B cell (primary cell): Measurements from ENCODE around the gene MYO10. TPM values are rescaled to one million over a fixed set of nuclear protein-coding genes. Genes with fewer than 3 reads are reported as not detected.

Source experiments
- ATAC-seq: fragments of 200-7000 bp; cut with Tn5 transposase; one replicate; pipeline ENCODE4 v1.10.0; 2021; ENCODE audit warnings: low read depth, mild to moderate bottlenecking, moderate number of reproducible peaks, moderate library complexity
- CTCF ChIA-PET: fragments of 350-600 bp; sonication (Branson Sonifier 250); formaldehyde crosslinking; loops from one replicate; lab custom pipeline; 2021; ENCODE audit warnings: antibody characterized with exemption, inconsistent platforms; lab: Charles Lee
- POLR2A ChIA-PET: fragments of 350-600 bp; sonication (Branson Sonifier 250); formaldehyde crosslinking; loops from one replicate; lab custom pipeline; 2021; ENCODE audit warnings: antibody characterized with exemption; lab: Charles Lee
- DNase-seq: peaks from one replicate; pipeline ENCODE4 v3.0.0; 2013
- H2AFZ ChIP-seq: 2 replicates; pipeline ENCODE4 v1.6.1; 2012; ENCODE audit warnings: mild to moderate bottlenecking, low read depth, low read length; ENCODE audit not compliant: insufficient read depth, poor library complexity, severe bottlenecking
- H3K27ac ChIP-seq, 2 donors: 1 replicate in 1 of 2; 2 replicates in 1 of 2; pipeline ENCODE4 v1.5.1; 2012 to 2013; ENCODE audit warnings: low read length in 2 of 2, mild to moderate bottlenecking in 2 of 2, moderate library complexity in 1 of 2
- H3K27me3 ChIP-seq, 4 experiments: fragments of 200-600 bp in 1 of 4; sonication (generic) in 1 of 4; replicated peaks in 1 of 4; 1 replicate in 2 of 4; 2 replicates in 2 of 4; pipeline versions ENCODE4 v1.6.1 to v1.7.0; 2013 to 2016; ENCODE audit warnings: low read length in 3 of 4, mild to moderate bottlenecking in 2 of 4, mixed read lengths in 1 of 4, moderate library complexity in 1 of 4; ENCODE audit not compliant: insufficient read depth in 4 of 4, control insufficient read depth in 3 of 4; ENCODE audit errors: control extremely low read depth in 1 of 4
- H3K36me3 ChIP-seq, 2 experiments: replicated peaks in 1 of 2; 1 replicate in 1 of 2; 2 replicates in 1 of 2; pipeline versions ENCODE4 v1.6.1 to v1.7.1; 2013; ENCODE audit warnings: low read length in 1 of 2; ENCODE audit not compliant: insufficient read depth in 2 of 2, control insufficient read depth in 1 of 2; ENCODE audit errors: control extremely low read depth in 1 of 2, extremely low read depth in 1 of 2
- H3K4me1 ChIP-seq, 2 donors: fragments of 200-600 bp in 1 of 2; sonication (generic) in 1 of 2; 1 replicate in 1 of 2; 2 replicates in 1 of 2; pipeline versions ENCODE4 v1.5.1 to v1.6.1; 2013 to 2017; ENCODE audit warnings: low read length in 2 of 2; ENCODE audit not compliant: control insufficient read depth in 2 of 2, insufficient read depth in 2 of 2
- H3K4me2 ChIP-seq: replicated peaks from 2 replicates; pipeline ENCODE3; 2012; ENCODE audit warnings: mild to moderate bottlenecking, low read depth, low read length; ENCODE audit not compliant: poor library complexity, severe bottlenecking
- H3K4me3 ChIP-seq, 5 experiments: fragments of 200-600 bp in 1 of 5; sonication (generic) in 1 of 5; 1 replicate in 3 of 5; 2 replicates in 2 of 5; pipeline versions ENCODE4 v1.5.1 to v1.7.0; 2011 to 2016; ENCODE audit warnings: low read length in 4 of 5, mild to moderate bottlenecking in 4 of 5, low read depth in 2 of 5, control low read depth in 1 of 5, moderate library complexity in 1 of 5; ENCODE audit not compliant: insufficient read depth in 1 of 5; ENCODE audit errors: control extremely low read depth in 1 of 5, extremely low read depth in 1 of 5
- H3K79me2 ChIP-seq: fragments of 200-600 bp; sonication (generic); one replicate; pipeline ENCODE4 v1.6.0; 2016; ENCODE audit warnings: low read length; ENCODE audit not compliant: control insufficient read depth, insufficient read depth
- H3K9ac ChIP-seq: fragments of 200-600 bp; sonication (generic); 2 replicates; pipeline ENCODE4 v1.6.1; 2017; ENCODE audit warnings: mild to moderate bottlenecking, low read length, moderate library complexity
- H3K9me3 ChIP-seq, 3 donors: one replicate each; pipeline versions ENCODE4 v1.6.1 to v1.7.1; 2013; ENCODE audit warnings: low read length in 2 of 3; ENCODE audit not compliant: control insufficient read depth in 2 of 3, insufficient read depth in 1 of 3; ENCODE audit errors: control extremely low read depth in 1 of 3
- H4K20me1 ChIP-seq: 2 replicates; pipeline ENCODE4 v1.6.0; 2012; ENCODE audit warnings: mild to moderate bottlenecking, low read length; ENCODE audit not compliant: insufficient read depth, control insufficient read depth, poor library complexity, severe bottlenecking
- H3K27ac Mint-ChIP-seq: one replicate; pipeline ENCODE4 v1.8.0; 2021; ENCODE audit warnings: mixed read lengths
- H3K27me3 Mint-ChIP-seq: one replicate; pipeline ENCODE4 v1.8.0; 2021; ENCODE audit warnings: mixed read lengths
- H3K4me1 Mint-ChIP-seq: one replicate; pipeline ENCODE4 v1.8.0; 2021; ENCODE audit warnings: mixed read lengths
- H3K4me3 Mint-ChIP-seq: one replicate; pipeline ENCODE4 v1.8.0; 2021; ENCODE audit warnings: mixed read lengths
- H3K9me3 Mint-ChIP-seq: one replicate; pipeline ENCODE4 v1.8.0; 2022; ENCODE audit warnings: mixed read lengths; ENCODE audit not compliant: insufficient read depth
- EZH2 ChIP-seq: IDR thresholded peaks from 2 replicates; pipeline ENCODE4 v1.6.1; 2012; ENCODE audit warnings: borderline replicate concordance, low read depth, mild to moderate bottlenecking, moderate library complexity, low read length; ENCODE audit not compliant: insufficient read depth, poor library complexity, severe bottlenecking
- WGBS: methylation state at CpG from one replicate; pipeline ENCODE4 v1.1.5; 2013; ENCODE audit warnings: missing lambda C conversion rate; ENCODE audit not compliant: insufficient coverage; 5-methylcytosine and 5-hydroxymethylcytosine counted together
- intact Hi-C: fragments of 100-400 bp; cut with micrococcal nuclease; formaldehyde crosslinking; loops from one replicate; pipeline ENCODE4 v1.10.0; 2022
- polyA plus RNA-seq: library from polyadenylated mRNA; depleted of rRNA; stranded (reverse); fragments of >200 nt; gene quantifications from 2 replicates; pipeline ENCODE4 v1.2.3, GENCODE V29; 2012
- total RNA-seq, 2 donors: library from RNA; stranded (reverse); fragments of 120-200 nt in 1 of 2; gene quantifications; 1 replicate in 1 of 2; 2 replicates in 1 of 2; pipeline versions ENCODE4 v1.2.3 to v1.2.4, GENCODE V29; 2013 to 2022
- TF ChIP-seq, protein P1 (sequence below): fragments of 200-600 bp; IDR thresholded peaks from one replicate; pipeline ENCODE4 v1.8.0; 2022; ENCODE audit warnings: antibody characterized with exemption, mild to moderate bottlenecking

The MYO10 gene
- total and polyA plus RNA-seq, 2 donors (not counting 1 experiment from before 2014, with no cell fraction given): 0.10 TPM; not detected in 1

- Mint-ChIP-seq H3K27me3 (peaks cover 22% of the 10 kb centered on the region), H3K27ac (no peak overlapping the region), H3K9me3 (no peaks in the 10 kb centered on the region), H3K4me3 (no peak overlapping the region), H3K4me1 (no peaks in the 10 kb centered on the region)
- Histone ChIP-seq H3K4me2 (no peak overlapping the region), H3K27me3 (peaks cover 0 to 11% (median 4%) of the 10 kb centered on the region in 4 experiments), H4K20me1 (no peaks in the 10 kb centered on the region), H3K27ac (no peak overlapping the region), H3K4me1 (no peaks in the 10 kb centered on the region), H3K9me3 (peaks cover 0 to 2% (median 0%) of the 10 kb centered on the region in 3 donors), H3K79me2 (no peaks in the 10 kb centered on the region), H3K9ac (no peak overlapping the region), H3K4me3 (no peak overlapping the region), H3K36me3 (no peaks in the 10 kb centered on the region), H2AFZ (no peak overlapping the region)
- ATAC-seq (no peak), DNase-seq (no peak)
- 92% methylated on average over 2 of the region's 8 CpGs for WGBS
- ChIA-PET CTCF (no interaction called here), POLR2A (no interaction called here)
- TF ChIP-seq EZH2: no peak
- TF ChIP-seq, protein P1, sequence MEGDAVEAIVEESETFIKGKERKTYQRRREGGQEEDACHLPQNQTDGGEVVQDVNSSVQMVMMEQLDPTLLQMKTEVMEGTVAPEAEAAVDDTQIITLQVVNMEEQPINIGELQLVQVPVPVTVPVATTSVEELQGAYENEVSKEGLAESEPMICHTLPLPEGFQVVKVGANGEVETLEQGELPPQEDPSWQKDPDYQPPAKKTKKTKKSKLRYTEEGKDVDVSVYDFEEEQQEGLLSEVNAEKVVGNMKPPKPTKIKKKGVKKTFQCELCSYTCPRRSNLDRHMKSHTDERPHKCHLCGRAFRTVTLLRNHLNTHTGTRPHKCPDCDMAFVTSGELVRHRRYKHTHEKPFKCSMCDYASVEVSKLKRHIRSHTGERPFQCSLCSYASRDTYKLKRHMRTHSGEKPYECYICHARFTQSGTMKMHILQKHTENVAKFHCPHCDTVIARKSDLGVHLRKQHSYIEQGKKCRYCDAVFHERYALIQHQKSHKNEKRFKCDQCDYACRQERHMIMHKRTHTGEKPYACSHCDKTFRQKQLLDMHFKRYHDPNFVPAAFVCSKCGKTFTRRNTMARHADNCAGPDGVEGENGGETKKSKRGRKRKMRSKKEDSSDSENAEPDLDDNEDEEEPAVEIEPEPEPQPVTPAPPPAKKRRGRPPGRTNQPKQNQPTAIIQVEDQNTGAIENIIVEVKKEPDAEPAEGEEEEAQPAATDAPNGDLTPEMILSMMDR: no peak
- intact Hi-C loops: no loop called here
Measured at GRCh38 chr5:16927613-16928012, 8.5 kb downstream of the MYO10 start.

GRCh38 chr5:16926417-16926816 is 9.7 kb downstream of the MYO10 start:
- Histone ChIP-seq H3K4me1 (no peaks in the 10 kb centered on the region), H3K79me2 (no peaks in the 10 kb centered on the region), H3K36me3 (no peaks in the 10 kb centered on the region), H3K27ac (no peak overlapping the region), H4K20me1 (no peaks in the 10 kb centered on the region), H3K27me3 (peaks cover 0 to 6% (median 2%) of the 10 kb centered on the region in 4 experiments), H2AFZ (no peak overlapping the region), H3K9ac (no peak overlapping the region), H3K4me3 (no peak overlapping the region), H3K4me2 (no peak overlapping the region), H3K9me3 (no peaks in the 10 kb centered on the region)
- TF ChIP-seq, protein P1: no peak
- no peak for TF ChIP-seq EZH2
- CTCF ChIA-PET: no interaction called here
- Mint-ChIP-seq H3K27ac (no peak overlapping the region), H3K4me1 (no peaks in the 10 kb centered on the region), H3K27me3 (peaks cover 11% of the 10 kb centered on the region), H3K4me3 (no peak overlapping the region), H3K9me3 (no peaks in the 10 kb centered on the region)
- intact Hi-C loops: no loop called here
- WGBS: 94% methylated on average over 4 of the region's 8 CpGs
- POLR2A ChIA-PET: no interaction called here
- ATAC-seq: no peak
- DNase-seq: no peak
